WTC11 (cell line): ENCODE measurements around the gene KRTAP10-10. TPM values are rescaled to one million over a fixed set of nuclear protein-coding genes. Genes with fewer than 3 reads are reported as not detected.
"Not testable (repeated sequence)": the region's sequence is repeated elsewhere in the genome, so short reads cannot be mapped to it uniquely, and the experiment has no call there.

Experiments used
- ATAC-seq: fragments of 200-7000 bp; cut with Tn5 transposase; 2 replicates; pipeline ENCODE4 v1.10.0; 2021; ENCODE audit warnings: mild to moderate bottlenecking, moderate library complexity
- CTCF ChIA-PET: fragments of 300-600 bp; sonication (Branson Sonifier 250); formaldehyde crosslinking; loops from one replicate; lab custom pipeline; 2021; ENCODE audit warnings: antibody characterized with exemption; lab: Charles Lee
- POLR2A ChIA-PET: fragments of 350-600 bp; sonication (Branson Sonifier 250); formaldehyde crosslinking; loops from one replicate; lab custom pipeline; 2021; ENCODE audit warnings: antibody characterized with exemption; lab: Charles Lee
- DNase-seq: peaks from one replicate; pipeline ENCODE4 v3.0.0; 2021; ENCODE audit warnings: low spot score
- H3K27ac Mint-ChIP-seq: 2 replicates; pipeline ENCODE4 v1.8.0; 2021; ENCODE audit warnings: mixed read lengths
- H3K27me3 Mint-ChIP-seq: 2 replicates; pipeline ENCODE4 v1.8.0; 2021; ENCODE audit warnings: low read depth, mild to moderate bottlenecking, moderate library complexity, mixed read lengths
- H3K36me3 Mint-ChIP-seq: 2 replicates; pipeline ENCODE4 v1.8.0; 2021; ENCODE audit warnings: mixed read lengths
- H3K4me1 Mint-ChIP-seq: 2 replicates; pipeline ENCODE4 v1.8.0; 2022; ENCODE audit warnings: mixed read lengths
- H3K4me3 Mint-ChIP-seq: 2 replicates; pipeline ENCODE4 v1.8.0; 2021; ENCODE audit warnings: mild to moderate bottlenecking, moderate library complexity, mixed read lengths
- H3K9me3 Mint-ChIP-seq: 2 replicates; pipeline ENCODE4 v1.8.0; 2021; ENCODE audit warnings: mixed read lengths
- ETV6 ChIP-seq: sonication (generic); formaldehyde crosslinking; IDR thresholded peaks from 2 replicates; pipeline ENCODE4 v1.8.1; 2022; ENCODE audit warnings: mild to moderate bottlenecking, missing genetic modification reagents
- FOXK1 ChIP-seq: sonication (generic); formaldehyde crosslinking; IDR thresholded peaks from 2 replicates; pipeline ENCODE4 v1.8.0; 2022; ENCODE audit warnings: mild to moderate bottlenecking, moderate library complexity, missing genetic modification reagents
- GRHL2 ChIP-seq: fragments of 250-450 bp; sonication (Bioruptor Pico); IDR thresholded peaks from 2 replicates; pipeline ENCODE4 v1.8.0; 2022; ENCODE audit warnings: mild to moderate bottlenecking, moderate library complexity; ENCODE audit not compliant: insufficient replicate concordance, severe bottlenecking
- NFATC4 ChIP-seq: fragments of 250-450 bp; sonication (Bioruptor Pico); IDR thresholded peaks from 2 replicates; pipeline ENCODE4 v1.9.0; 2021; ENCODE audit warnings: mild to moderate bottlenecking
- NFYB ChIP-seq: sonication (generic); formaldehyde crosslinking; conservative IDR thresholded peaks from 2 replicates; pipeline ENCODE4 v1.8.0; 2022; ENCODE audit warnings: low read depth, missing genetic modification reagents
- RORB ChIP-seq: fragments of 250-450 bp; sonication (Bioruptor Pico); IDR thresholded peaks from 2 replicates; pipeline ENCODE4 v1.9.0; 2021; ENCODE audit warnings: mild to moderate bottlenecking
- SOX15 ChIP-seq: fragments of 250-450 bp; sonication (Bioruptor Pico); IDR thresholded peaks from 2 replicates; pipeline ENCODE4 v1.9.0; 2021; ENCODE audit warnings: mild to moderate bottlenecking
- USF2 ChIP-seq: sonication (generic); formaldehyde crosslinking; IDR thresholded peaks from 2 replicates; pipeline ENCODE4 v1.8.1; 2023; ENCODE audit warnings: mild to moderate bottlenecking, missing genetic modification reagents, moderate library complexity
- total RNA-seq: library from RNA; stranded (reverse); gene quantifications from 3 replicates; pipeline ENCODE4 v1.2.3, GENCODE V29; 2021
- TF ChIP-seq, protein P1 (sequence below): fragments of 250-450 bp; sonication (Bioruptor Pico); IDR thresholded peaks from 2 replicates; pipeline ENCODE4 v1.8.0; 2021; ENCODE audit warnings: mild to moderate bottlenecking
- TF ChIP-seq, protein P2 (sequence below): fragments of 250-450 bp; sonication (Bioruptor Pico); conservative IDR thresholded peaks from 2 replicates; pipeline ENCODE4 v1.9.0; 2021; ENCODE audit warnings: mild to moderate bottlenecking
- TF ChIP-seq, protein P3 (sequence below): fragments of 250-450 bp; sonication (Bioruptor Pico); IDR thresholded peaks from 2 replicates; pipeline ENCODE4 v1.9.0; 2021; ENCODE audit warnings: mild to moderate bottlenecking
- TF ChIP-seq, protein P4 (sequence below): sonication (generic); formaldehyde crosslinking; IDR thresholded peaks from 2 replicates; pipeline ENCODE4 v1.8.0; 2022; ENCODE audit warnings: mild to moderate bottlenecking, missing genetic modification reagents
- TF ChIP-seq, protein P5 (sequence below): sonication (generic); formaldehyde crosslinking; IDR thresholded peaks from 2 replicates; pipeline ENCODE4 v1.8.0; 2023; ENCODE audit warnings: mild to moderate bottlenecking, missing genetic modification reagents
- TF ChIP-seq, protein P6 (sequence below): sonication (generic); formaldehyde crosslinking; IDR thresholded peaks from 2 replicates; pipeline ENCODE4 v1.8.1; 2022; ENCODE audit warnings: low read depth, missing genetic modification reagents, borderline replicate concordance

The KRTAP10-10 gene
- total RNA-seq, 1 experiment from 2014 or later = not detected

DNA sequence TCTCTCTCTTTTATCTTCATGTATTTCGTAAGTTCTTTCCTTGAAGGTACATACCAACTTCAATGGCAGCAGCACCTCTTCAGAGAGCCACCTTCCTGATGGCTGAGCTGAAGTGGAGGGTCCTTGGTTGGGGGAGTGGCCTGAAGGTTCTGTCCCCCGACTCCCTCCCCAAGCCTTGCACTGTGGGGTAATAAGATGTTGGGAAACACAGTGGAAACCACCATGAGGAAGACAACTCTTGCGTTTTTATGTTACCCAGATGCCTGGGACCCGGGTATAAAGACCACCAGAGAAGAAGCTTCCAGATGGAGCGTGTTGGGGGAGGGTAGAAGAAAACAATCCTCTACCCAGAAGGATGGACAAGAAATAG lies 21.4 kb downstream of the KRTAP10-10 start (continued):
- TF ChIP-seq, protein P1, sequence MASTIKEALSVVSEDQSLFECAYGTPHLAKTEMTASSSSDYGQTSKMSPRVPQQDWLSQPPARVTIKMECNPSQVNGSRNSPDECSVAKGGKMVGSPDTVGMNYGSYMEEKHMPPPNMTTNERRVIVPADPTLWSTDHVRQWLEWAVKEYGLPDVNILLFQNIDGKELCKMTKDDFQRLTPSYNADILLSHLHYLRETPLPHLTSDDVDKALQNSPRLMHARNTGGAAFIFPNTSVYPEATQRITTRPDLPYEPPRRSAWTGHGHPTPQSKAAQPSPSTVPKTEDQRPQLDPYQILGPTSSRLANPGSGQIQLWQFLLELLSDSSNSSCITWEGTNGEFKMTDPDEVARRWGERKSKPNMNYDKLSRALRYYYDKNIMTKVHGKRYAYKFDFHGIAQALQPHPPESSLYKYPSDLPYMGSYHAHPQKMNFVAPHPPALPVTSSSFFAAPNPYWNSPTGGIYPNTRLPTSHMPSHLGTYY (CRISPR knock-in tag) = no peak
- TF ChIP-seq FOXK1 (CRISPR knock-in tag) (no peak), NFYB (CRISPR knock-in tag) (no peak), ETV6 (CRISPR knock-in tag) (no peak)

DNA sequence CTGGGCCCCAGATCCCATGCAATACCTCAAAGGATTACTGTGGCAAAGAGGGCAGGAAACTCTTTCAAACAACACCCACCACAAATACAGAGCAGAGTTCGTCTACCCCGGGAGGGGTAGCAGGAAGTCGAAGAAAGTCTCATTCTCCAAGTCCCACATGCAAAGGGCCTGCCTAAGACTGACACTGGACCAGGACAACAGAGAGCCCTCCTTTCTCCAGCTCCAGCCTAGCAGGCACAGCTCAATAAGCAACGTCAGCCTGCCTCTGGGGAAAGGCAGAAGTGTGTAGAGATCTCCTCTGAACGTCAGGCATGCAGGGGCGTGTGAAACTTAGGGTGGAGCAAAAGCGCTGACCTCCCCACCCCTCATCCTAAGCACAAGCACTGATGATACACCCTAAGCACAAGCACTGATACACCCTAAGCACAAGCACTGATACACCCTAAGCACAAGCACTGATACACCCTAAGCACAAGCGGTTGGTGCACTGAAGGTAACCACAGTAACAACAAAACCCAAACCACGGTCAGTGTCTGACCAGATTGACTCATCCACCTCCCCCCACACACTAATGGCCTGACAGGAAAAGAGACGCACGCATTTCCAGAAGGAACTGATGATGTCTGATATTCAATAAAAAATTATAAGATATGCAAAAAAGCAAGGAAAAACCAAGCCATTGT lies 21.9 kb downstream of the KRTAP10-10 start:
- H3K4me1 Mint-ChIP-seq = peaks cover 39% of the 10 kb centered on the region
- peak overlapping the region; percentile 69 for H3K27ac Mint-ChIP-seq
- DNase-seq (no peak), ATAC-seq (peak; percentile 45; the same call in 1 of the 2 replicates)
- peaks cover 20% of the 10 kb centered on the region for H3K36me3 Mint-ChIP-seq
- ChIA-PET CTCF (no interaction called here), POLR2A (no interaction called here)
- H3K27me3 Mint-ChIP-seq = peaks cover 4% of the 10 kb centered on the region; the same call in 1 of the 2 replicates
- H3K9me3 Mint-ChIP-seq = peaks cover 18% of the 10 kb centered on the region
- no peak overlapping the region for H3K4me3 Mint-ChIP-seq
- TF ChIP-seq, protein P2, sequence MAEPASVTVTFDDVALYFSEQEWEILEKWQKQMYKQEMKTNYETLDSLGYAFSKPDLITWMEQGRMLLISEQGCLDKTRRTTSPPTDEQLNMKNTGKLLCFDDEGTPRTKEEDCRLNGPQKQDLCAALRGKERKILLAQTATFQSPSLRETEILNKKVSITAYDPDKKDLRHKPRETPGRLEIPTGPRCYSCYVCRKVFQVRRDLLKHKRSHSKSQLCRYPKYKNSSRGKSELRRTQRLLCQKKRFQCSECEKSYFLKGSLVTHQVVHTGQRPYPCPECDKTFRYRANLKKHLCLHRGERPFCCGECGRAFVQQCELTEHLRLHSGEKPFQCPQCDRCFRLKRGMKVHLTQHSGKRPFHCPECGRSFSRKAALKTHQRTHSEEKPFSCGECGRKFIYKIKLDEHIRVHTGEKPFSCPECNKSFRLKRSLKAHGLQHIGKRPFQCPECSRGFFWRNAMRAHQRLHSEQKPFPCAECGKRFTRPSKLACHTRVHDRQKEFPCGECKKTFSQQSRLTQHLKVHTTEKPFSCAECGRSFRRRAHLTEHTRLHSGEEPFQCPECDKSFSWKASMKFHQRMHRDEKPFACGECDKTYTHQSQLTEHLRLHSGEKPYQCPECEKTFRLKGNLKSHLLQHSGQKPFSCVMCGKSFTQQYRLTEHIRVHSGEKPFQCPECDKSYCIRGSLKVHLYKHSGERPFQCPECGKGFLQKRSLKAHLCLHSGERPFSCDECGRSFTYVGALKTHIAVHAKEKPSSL (CRISPR knock-in tag) = no peak
- TF ChIP-seq, protein P3, sequence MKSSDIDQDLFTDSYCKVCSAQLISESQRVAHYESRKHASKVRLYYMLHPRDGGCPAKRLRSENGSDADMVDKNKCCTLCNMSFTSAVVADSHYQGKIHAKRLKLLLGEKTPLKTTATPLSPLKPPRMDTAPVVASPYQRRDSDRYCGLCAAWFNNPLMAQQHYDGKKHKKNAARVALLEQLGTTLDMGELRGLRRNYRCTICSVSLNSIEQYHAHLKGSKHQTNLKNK (CRISPR knock-in tag) = no peak

- DNase-seq = peak; percentile 70
- ATAC-seq = peak; percentile 86
- peak overlapping the region; percentile 90 for H3K27ac Mint-ChIP-seq
- TF ChIP-seq USF2 (CRISPR knock-in tag) = peak; percentile 92
- TF ChIP-seq, protein P4, sequence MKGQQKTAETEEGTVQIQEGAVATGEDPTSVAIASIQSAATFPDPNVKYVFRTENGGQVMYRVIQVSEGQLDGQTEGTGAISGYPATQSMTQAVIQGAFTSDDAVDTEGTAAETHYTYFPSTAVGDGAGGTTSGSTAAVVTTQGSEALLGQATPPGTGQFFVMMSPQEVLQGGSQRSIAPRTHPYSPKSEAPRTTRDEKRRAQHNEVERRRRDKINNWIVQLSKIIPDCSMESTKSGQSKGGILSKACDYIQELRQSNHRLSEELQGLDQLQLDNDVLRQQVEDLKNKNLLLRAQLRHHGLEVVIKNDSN (CRISPR knock-in tag) = peak; percentile 89
- TF ChIP-seq, protein P5, sequence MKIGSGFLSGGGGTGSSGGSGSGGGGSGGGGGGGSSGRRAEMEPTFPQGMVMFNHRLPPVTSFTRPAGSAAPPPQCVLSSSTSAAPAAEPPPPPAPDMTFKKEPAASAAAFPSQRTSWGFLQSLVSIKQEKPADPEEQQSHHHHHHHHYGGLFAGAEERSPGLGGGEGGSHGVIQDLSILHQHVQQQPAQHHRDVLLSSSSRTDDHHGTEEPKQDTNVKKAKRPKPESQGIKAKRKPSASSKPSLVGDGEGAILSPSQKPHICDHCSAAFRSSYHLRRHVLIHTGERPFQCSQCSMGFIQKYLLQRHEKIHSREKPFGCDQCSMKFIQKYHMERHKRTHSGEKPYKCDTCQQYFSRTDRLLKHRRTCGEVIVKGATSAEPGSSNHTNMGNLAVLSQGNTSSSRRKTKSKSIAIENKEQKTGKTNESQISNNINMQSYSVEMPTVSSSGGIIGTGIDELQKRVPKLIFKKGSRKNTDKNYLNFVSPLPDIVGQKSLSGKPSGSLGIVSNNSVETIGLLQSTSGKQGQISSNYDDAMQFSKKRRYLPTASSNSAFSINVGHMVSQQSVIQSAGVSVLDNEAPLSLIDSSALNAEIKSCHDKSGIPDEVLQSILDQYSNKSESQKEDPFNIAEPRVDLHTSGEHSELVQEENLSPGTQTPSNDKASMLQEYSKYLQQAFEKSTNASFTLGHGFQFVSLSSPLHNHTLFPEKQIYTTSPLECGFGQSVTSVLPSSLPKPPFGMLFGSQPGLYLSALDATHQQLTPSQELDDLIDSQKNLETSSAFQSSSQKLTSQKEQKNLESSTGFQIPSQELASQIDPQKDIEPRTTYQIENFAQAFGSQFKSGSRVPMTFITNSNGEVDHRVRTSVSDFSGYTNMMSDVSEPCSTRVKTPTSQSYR (CRISPR knock-in tag) = peak; percentile 31; the same call in 1 of the 2 replicates
- H3K4me3 Mint-ChIP-seq, H3K27me3 Mint-ChIP-seq, H3K9me3 Mint-ChIP-seq, CTCF ChIA-PET, POLR2A ChIA-PET: not testable (repeated sequence)
- H3K36me3 Mint-ChIP-seq = peaks cover 12% of the 10 kb centered on the region
- H3K4me1 Mint-ChIP-seq = peaks cover 39% of the 10 kb centered on the region
Measured at GRCh38 chr21:44661567-44661966, 24.4 kb downstream of the KRTAP10-10 start.

DNA sequence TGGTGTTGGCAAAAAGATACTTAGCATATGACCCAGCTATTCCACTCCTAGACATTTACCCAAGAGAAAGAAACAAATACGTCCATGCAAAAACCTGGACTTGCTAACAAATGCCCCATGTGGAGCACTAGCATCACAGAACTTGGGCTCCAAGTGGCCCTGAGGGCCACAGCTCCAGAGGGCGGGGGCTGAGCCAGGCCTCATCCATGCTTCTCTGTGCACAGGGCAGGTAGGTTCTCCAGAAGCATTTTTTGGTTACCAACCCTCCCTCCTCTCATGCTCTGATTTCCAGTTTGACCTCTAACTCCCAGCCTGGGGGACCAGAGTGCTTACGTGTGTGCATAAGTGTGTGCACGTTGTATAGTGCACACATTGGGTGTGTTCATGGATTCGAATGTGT lies 27.5 kb downstream of the KRTAP10-10 start:
- H3K36me3 Mint-ChIP-seq = peaks cover 18% of the 10 kb centered on the region
- ATAC-seq (no peak), DNase-seq (no peak)
- H3K4me3 Mint-ChIP-seq = no peak overlapping the region
- ChIA-PET POLR2A (no interaction called here), CTCF (no interaction called here)
- H3K27me3 Mint-ChIP-seq = no peaks in the 10 kb centered on the region; the same call in 1 of the 2 replicates
- no peak overlapping the region for H3K27ac Mint-ChIP-seq
- peaks cover 19% of the 10 kb centered on the region for H3K4me1 Mint-ChIP-seq
- H3K9me3 Mint-ChIP-seq = peaks cover 20% of the 10 kb centered on the region
- TF ChIP-seq GRHL2 (CRISPR knock-in tag) (no peak), NFATC4 (no peak), SOX15 (CRISPR knock-in tag) (no peak), RORB (CRISPR knock-in tag) (no peak)
- TF ChIP-seq, protein P2 (CRISPR knock-in tag) = no peak
- TF ChIP-seq, protein P6, sequence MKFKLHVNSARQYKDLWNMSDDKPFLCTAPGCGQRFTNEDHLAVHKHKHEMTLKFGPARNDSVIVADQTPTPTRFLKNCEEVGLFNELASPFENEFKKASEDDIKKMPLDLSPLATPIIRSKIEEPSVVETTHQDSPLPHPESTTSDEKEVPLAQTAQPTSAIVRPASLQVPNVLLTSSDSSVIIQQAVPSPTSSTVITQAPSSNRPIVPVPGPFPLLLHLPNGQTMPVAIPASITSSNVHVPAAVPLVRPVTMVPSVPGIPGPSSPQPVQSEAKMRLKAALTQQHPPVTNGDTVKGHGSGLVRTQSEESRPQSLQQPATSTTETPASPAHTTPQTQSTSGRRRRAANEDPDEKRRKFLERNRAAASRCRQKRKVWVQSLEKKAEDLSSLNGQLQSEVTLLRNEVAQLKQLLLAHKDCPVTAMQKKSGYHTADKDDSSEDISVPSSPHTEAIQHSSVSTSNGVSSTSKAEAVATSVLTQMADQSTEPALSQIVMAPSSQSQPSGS = no peak
- TF ChIP-seq, protein P3 (CRISPR knock-in tag) = no peak
